HUES48 (cell line): ENCODE data around the gene BEGAIN.

ENCODE experiments used
- H3K27ac ChIP-seq: one replicate; pipeline ENCODE4 v1.7.0; 2013; ENCODE audit warnings: low read depth, low read length, inconsistent platforms
- H3K27me3 ChIP-seq: 2 replicates; pipeline ENCODE4 v1.6.1; 2013; ENCODE audit warnings: mild to moderate bottlenecking, low read length; ENCODE audit not compliant: control insufficient read depth, insufficient read depth
- H3K36me3 ChIP-seq: 2 replicates; pipeline ENCODE4 v1.6.1; 2013; ENCODE audit warnings: low read length; ENCODE audit not compliant: control insufficient read depth, insufficient read depth
- H3K4me1 ChIP-seq: 2 replicates; pipeline ENCODE4 v1.6.1; 2013; ENCODE audit warnings: mild to moderate bottlenecking, low read length; ENCODE audit not compliant: control insufficient read depth, insufficient read depth
- H3K4me3 ChIP-seq: 2 replicates; pipeline ENCODE4 v1.5.1; 2013; ENCODE audit warnings: mild to moderate bottlenecking, low read depth, low read length
- H3K9ac ChIP-seq: 2 replicates; pipeline ENCODE4 v1.6.1; 2013; ENCODE audit warnings: mild to moderate bottlenecking, low read depth, low read length, moderate library complexity
- H3K9me3 ChIP-seq: 2 replicates; pipeline ENCODE4 v1.6.1; 2013; ENCODE audit warnings: low read length; ENCODE audit not compliant: control insufficient read depth, insufficient read depth

Gene BEGAIN

DNA sequence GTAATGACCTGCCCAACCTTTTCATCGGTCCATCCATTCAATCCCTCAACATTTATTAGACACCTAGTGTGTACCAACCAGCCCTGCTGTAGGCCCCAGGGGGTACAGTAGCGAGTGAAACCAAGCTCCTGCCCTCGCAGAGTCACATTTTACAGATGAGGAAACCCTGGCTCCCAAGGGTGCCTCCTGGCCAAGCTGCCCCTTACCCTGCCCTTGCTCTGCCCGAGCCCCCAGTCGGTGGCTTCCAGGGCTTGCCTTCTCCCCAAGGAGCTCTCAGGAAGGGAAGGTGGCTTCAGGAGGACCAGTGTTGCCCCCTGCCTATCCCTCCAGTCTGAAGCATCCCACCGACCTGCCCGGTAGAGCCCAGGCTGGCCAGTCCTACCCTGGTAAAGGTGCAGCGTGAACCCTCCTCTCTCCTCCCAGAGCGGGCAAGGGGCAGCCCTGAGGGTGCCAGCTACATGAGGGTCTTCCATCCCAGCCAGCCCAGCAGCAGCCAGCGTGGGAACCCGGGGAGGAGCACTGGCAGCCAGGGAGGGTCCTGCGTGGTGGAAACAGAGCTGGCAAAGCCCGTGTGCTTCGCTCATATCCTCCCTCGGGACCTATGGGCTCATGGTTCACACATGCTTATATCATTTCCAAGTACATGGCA is 670 bp upstream of the BEGAIN start:
- no peak overlapping the region for H3K9ac ChIP-seq
- H3K27me3 ChIP-seq, result peaks cover 61% of the 10 kb centered on the region
- H3K27ac ChIP-seq, result no peak overlapping the region
- no peaks in the 10 kb centered on the region for H3K4me1 ChIP-seq
- H3K4me3 ChIP-seq, result peak overlapping the region; percentile 25; the same call in 1 of the 2 replicates
- no peaks in the 10 kb centered on the region for H3K36me3 ChIP-seq
- H3K9me3 ChIP-seq, result no peaks in the 10 kb centered on the region

DNA sequence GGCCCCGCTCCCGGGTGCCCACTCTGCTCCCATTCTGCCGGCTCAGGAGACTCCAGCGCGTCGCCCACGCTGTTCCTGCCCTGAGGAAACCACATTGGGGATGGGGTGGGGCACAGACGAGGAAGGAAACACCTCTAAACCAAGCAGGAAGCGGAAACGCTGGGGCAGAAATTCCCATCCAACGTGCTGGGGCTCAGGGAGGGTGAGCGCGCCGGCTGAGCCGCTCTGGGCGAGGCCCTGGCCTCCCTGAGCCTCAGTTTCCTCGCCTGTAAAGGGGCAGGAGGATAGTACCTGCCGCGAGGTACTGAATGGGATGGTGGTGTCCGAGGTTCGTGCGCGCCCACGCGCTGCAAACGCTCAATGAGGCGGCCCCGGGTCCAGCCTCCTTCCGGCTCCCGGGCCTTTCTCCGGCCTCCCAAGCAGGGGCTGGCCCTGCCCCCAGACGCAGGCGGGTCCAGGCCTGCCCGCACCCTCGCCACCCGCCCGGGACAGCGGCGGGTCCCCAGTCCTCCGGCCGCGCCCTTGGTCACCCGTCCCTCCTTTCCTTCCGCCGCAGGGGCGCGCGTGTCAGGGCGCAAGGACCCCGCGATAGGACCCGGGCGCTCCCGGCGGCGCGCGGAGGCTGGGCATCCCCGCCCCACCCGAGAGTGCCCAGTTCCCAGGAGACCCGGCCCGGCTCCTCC is 673 bp downstream of the BEGAIN start:
- Histone ChIP-seq H3K4me1 (no peaks in the 10 kb centered on the region), H3K9me3 (no peaks in the 10 kb centered on the region), H3K36me3 (no peaks in the 10 kb centered on the region), H3K27me3 (peaks cover 58% of the 10 kb centered on the region), H3K9ac (no peak overlapping the region), H3K27ac (no peak overlapping the region), H3K4me3 (peak overlapping the region; percentile 61)

DNA sequence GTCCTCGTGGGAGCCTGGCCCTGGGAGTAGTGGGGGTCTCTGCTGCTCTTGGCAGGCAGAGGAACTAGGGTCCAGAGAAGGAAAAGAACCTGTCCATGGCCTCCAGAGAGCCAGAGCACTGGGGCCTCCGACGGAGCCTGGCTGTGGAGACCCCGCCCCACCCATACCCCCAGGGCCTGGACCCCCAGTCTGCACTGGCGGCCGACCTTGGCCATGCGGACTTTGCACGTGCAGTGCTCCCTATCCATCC is 1.1 kb downstream of the BEGAIN start:
- Histone ChIP-seq H3K4me1 (no peaks in the 10 kb centered on the region), H3K4me3 (peak overlapping the region; percentile 61; the same call in 1 of the 2 replicates), H3K9me3 (no peaks in the 10 kb centered on the region), H3K27ac (no peak overlapping the region), H3K27me3 (peaks cover 58% of the 10 kb centered on the region), H3K36me3 (no peaks in the 10 kb centered on the region), H3K9ac (no peak overlapping the region)

DNA sequence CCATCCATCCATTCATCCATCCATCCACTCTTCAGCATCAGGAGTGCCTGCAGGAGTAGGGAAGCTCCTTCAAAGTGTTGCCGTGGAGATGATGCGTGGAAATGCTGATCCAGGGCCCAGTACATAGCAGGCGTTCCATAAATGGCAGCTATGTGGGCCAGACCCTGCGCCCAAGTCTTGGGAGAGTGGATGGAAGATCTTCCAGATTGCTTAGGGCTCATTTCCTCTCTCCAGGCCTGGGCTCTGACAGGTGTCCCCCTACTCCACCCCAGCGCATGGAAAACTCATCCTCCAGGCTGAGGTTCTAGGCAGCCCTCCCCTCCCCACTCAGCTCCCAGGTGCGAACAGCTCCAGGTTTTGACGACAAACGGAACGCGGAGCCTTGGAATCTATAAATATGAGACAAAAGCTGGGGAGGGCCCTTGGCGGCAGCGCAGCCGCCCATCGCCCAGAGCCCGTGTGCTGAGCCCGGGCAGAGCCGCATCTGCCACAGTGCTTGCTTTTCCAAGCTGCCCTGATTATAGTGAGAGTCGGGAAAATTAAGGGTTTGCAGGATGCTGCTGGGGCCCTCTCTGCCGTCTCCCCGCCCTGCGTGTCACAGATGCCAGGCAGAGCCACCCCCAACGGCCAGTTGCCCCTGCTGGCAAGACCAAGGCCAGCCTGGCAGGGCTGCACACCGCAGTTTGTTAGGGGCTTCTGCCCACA is 1.6 kb downstream of the BEGAIN start:
- no peaks in the 10 kb centered on the region for H3K9me3 ChIP-seq
- no peak overlapping the region for H3K9ac ChIP-seq
- H3K27me3 ChIP-seq, result peaks cover 58% of the 10 kb centered on the region
- H3K4me3 ChIP-seq, result no peak overlapping the region
- H3K27ac ChIP-seq, result no peak overlapping the region
- H3K4me1 ChIP-seq, result no peaks in the 10 kb centered on the region
- H3K36me3 ChIP-seq, result no peaks in the 10 kb centered on the region

DNA sequence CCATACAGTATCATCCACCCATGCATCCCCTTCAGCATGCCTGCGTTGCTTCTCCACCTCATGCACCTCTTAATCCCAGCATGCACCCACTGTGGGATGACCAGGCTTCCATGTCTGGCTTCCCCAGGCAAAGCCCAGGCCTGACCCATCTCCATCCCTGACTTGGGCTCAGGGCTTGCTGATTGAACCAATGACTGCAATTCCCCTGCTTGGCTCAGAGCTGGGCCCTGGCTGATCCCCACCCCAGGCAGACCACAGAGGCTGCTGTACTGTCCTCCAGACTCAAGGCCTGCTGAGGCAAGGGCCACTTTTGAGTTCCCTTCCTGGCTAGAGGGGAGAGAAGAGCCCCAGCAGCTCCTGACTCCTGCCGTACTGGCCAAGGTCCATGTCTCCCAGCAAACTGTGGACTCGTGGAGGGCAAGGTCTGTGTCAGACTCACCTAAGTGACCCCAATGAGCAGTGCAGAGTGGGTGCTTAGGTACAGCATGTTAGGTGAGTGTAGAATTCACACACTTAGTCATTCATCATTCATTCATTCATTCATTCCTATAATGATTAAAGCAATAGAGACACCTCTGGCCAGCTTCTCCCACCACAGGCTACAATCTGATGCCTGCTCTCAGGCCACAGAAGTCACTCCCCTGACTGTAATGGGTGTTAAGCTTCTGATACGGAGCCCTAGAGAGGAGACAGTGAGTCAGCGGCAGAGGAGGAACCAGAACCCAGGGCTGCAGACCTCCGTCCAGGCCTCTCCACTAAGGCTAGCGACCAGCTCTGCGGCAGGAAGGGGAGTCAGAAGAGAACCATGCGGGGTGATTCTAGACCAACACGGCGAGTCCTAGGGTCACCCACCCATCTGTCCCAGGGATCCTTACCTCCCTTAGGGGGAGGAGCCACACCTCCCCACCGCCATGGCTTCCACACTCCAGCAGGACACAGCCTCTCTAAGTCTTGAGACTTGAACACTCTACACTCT is 2.9 kb downstream of the BEGAIN start:
- Histone ChIP-seq H3K27me3 (peaks cover 46% of the 10 kb centered on the region), H3K9ac (no peak overlapping the region), H3K4me3 (no peak overlapping the region), H3K36me3 (no peaks in the 10 kb centered on the region), H3K4me1 (no peaks in the 10 kb centered on the region), H3K27ac (no peak overlapping the region), H3K9me3 (no peaks in the 10 kb centered on the region)

DNA sequence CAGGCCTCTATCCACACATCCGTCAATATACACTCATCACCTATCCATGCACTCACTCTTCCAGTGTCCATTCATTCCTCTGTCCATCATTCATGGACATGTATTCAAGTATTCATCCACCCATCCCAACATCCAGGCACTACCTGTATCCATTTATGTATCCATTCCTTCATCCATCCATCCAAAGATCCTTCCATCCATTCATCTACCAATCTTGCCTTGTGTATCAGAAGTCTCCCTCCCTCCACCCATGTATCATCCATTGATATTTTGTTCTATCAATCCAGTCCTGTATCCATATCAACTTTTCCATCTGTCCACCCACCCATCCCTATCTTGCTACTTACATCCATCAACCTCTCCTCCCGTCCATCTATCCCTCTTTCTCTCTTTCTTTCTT is 4.0 kb downstream of the BEGAIN start:
- Histone ChIP-seq H3K4me3 (no peak overlapping the region), H3K4me1 (no peaks in the 10 kb centered on the region), H3K27ac (no peak overlapping the region), H3K36me3 (no peaks in the 10 kb centered on the region), H3K27me3 (peaks cover 38% of the 10 kb centered on the region), H3K9ac (no peak overlapping the region), H3K9me3 (no peaks in the 10 kb centered on the region)

DNA sequence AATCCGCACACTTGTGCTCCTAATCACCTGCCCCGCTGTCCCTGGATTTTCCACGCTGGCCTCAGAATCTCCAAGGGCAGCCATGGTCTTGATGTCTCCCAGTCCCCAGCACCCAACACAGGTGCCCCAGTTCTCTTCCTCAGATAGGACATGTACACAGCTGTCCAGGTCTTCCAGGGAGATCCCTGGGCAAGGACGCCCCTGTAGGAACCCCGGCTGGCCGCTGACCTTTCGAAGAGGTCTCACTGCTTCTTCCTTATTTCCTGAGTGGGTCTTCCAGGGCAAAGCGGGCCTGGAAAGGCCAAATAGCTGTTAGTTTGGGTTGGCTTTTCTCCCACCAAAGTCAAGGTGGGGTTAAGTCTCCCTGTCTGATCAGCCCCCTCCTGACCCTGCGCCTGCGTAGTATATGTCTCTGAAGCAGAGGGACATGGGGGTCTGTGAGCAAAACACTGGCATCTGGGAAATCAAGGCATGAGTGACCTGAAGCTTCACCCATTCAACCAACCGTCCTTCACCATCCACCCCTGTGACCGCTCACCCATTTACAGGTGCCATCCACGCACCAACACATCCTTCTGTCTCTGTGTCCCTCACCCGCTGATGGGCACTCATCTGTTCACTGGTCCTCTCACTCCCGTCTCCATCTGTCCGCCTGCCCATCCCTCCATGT is 4.6 kb downstream of the BEGAIN start:
- H3K9me3 ChIP-seq, result no peaks in the 10 kb centered on the region
- H3K27ac ChIP-seq, result no peak overlapping the region
- no peaks in the 10 kb centered on the region for H3K4me1 ChIP-seq
- H3K4me3 ChIP-seq, result no peak overlapping the region
- H3K27me3 ChIP-seq, result peaks cover 32% of the 10 kb centered on the region
- no peak overlapping the region for H3K9ac ChIP-seq
- no peaks in the 10 kb centered on the region for H3K36me3 ChIP-seq

DNA sequence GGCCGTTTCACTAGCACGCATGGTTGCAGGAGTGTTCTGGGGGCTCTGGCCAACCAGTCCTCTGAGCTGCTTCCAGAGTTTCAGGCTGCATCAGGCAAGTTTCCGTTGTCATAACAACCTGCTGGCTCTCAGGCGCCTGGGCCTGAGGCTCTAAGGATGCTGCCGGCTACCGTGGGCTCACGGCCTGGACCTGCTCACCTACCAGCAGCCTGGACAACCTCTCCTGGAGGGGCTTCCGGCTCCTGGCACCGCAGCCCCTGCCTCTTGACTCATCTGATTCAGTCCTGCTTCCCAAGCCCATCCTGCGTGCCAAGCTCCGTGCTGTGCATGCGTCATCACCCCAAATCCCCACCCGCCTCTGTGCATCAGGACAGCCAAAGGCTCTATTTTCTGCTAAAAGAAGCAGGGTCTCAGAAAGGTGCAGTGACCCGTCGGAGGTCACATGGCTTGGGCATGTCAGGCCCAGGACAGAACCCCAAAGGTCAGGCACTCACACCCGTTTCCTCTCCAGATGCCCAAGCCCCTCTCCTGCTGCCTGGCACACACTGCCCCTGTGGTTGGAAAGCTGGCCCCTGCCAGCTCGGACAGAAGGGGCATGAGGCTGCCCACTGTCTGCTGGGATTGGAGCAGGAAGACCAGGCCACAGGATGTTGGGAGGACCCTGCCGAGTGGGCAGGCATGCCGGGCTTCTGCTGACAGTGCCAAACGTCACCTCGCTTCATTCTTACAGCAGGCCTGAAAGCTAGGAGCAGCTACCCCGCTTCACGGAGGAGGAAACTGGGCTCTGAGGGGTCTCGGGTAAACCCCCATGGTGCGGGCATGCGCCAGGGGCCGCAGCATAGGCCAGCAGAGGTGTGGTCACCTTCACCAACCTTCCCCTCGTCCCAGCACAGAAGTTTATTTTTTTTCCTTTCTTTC is 5.7 kb downstream of the BEGAIN start:
- no peaks in the 10 kb centered on the region for H3K4me1 ChIP-seq
- no peaks in the 10 kb centered on the region for H3K36me3 ChIP-seq
- H3K27me3 ChIP-seq, result peaks cover 24% of the 10 kb centered on the region
- no peak overlapping the region for H3K9ac ChIP-seq
- H3K9me3 ChIP-seq, result no peaks in the 10 kb centered on the region
- no peak overlapping the region for H3K27ac ChIP-seq
- no peak overlapping the region for H3K4me3 ChIP-seq

DNA sequence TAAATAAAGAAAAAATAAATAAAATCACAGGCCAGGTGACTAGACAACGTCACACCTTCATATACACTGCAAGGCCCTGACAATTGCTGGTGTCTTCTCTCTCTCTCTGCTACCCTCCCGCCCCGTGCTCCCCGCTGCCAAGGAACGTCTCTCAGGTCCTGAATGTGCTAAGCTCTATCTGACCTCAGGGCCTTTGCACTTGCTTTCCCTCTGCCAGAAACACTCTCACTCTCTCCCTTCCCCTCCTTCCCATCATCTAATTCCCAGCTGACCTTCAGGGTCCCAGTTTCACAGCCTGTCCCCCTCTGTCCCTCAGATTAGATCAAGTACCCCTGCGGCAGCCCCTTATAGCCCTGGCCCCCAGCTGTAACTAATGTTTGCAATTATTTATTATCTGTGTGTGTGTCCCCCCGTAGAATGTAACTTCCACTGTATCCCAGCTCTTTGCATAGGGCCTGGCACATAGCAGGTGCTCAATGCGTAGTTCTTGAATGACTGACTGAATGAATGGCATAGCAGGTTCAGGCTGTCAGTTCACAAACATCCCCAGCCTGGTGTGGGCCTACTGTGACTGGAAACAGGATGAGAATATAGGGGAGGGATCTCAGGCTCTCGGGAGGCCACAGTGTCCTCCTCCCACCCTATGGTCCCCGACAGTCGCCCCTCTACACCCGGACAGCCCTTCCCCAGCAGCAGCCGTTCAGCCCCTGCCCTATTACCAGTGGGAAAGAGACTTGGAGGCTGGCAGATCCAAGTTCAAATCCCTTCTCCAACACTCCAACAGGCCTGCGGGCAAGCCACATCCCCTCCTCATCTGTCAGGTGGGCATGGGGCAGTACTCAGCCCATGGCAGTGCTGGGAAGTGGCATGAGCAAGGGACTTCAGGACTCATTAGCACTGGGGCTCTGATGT is 6.6 kb downstream of the BEGAIN start:
- Histone ChIP-seq H3K4me3 (no peak overlapping the region), H3K9me3 (no peaks in the 10 kb centered on the region), H3K27me3 (peaks cover 15% of the 10 kb centered on the region), H3K4me1 (no peaks in the 10 kb centered on the region), H3K9ac (no peak overlapping the region), H3K36me3 (no peaks in the 10 kb centered on the region), H3K27ac (no peak overlapping the region)
